ENCODE results near the gene IER2. TPM values are rescaled to one million over a fixed set of nuclear protein-coding genes. Genes with fewer than 3 reads are reported as not detected.

Gene IER2
- total and polyA plus RNA-seq, 2 of the 8 experiments (the other 6 are each of a cell fraction or from before 2014, with no cell fraction given), result 84.5 to 138 TPM

- no peak overlapping the region for H3K4ac ChIP-seq (replicated peaks; ENCODE audit: insufficient read length, low read depth, low read length)
- no peak overlapping the region for H3K4me2 ChIP-seq (ENCODE audit: insufficient read depth in 1 of 2, low read depth in 2 of 2, low read length in 2 of 2)
- H2BK15ac ChIP-seq (ENCODE audit: low read length), result peak overlapping the region; percentile 61; the same call in 1 of the 2 replicates
- no peaks in the 10 kb centered on the region for H3K27me3 ChIP-seq (replicated peaks in 1 of 4; ENCODE audit: control insufficient read depth in 3 of 4, extremely low read depth in 1 of 4, insufficient read depth in 3 of 4, low read length in 3 of 4)
- no peak overlapping the region for H3K27ac ChIP-seq (ENCODE audit: low read depth, low read length)
- H3K4me1 ChIP-seq (replicated peaks in 1 of 4; ENCODE audit: control insufficient read depth in 3 of 4, insufficient read depth in 4 of 4, low read length in 3 of 4), result peaks cover 0 to 2% (median 1%) of the 10 kb centered on the region in 4 experiments; a peak in 2 of 7 replicates
- no peak overlapping the region for H2BK120ac ChIP-seq (replicated peaks; ENCODE audit: low read depth, low read length)
- DNase-seq (ENCODE audit: low read depth in 1 of 2, low spot score in 2 of 2), result no peak
- FAIRE-seq, result no peak
- H3K79me2 ChIP-seq (ENCODE audit: control insufficient read depth in 1 of 2, insufficient read depth in 2 of 2, low read length in 2 of 2), result no peaks in the 10 kb centered on the region
- H3K14ac ChIP-seq (ENCODE audit: insufficient read length), result no peak overlapping the region
- H3K56ac ChIP-seq (replicated peaks; ENCODE audit: insufficient read length, low read depth, low read length), result peak overlapping the region; percentile 16
- no peak overlapping the region for H3K23ac ChIP-seq (ENCODE audit: insufficient read length)
- H4K8ac ChIP-seq (ENCODE audit: extremely low read depth, insufficient read depth, low read length), result 0 out of 2 replicates have a peak overlapping the region, but pooled peaks have one; percentile 57
- no peak overlapping the region for H4K91ac ChIP-seq (replicated peaks; ENCODE audit: insufficient read length, low read length)
- H2BK5ac ChIP-seq (ENCODE audit: low read depth, low read length), result peak overlapping the region; percentile 52
- H3K4me3 ChIP-seq (ENCODE audit: extremely low read depth in 1 of 4, insufficient read depth in 2 of 4, low read depth in 3 of 4, low read length in 4 of 4), result no peak overlapping the region
- H3K9ac ChIP-seq (replicated peaks in 1 of 4; ENCODE audit: extremely low read depth in 1 of 4, low read depth in 3 of 4, low read length in 3 of 4), result no peak overlapping the region
- H3K36me3 ChIP-seq (ENCODE audit: control insufficient read depth in 2 of 4, insufficient read depth in 4 of 4, low read length in 3 of 4), result no peaks in the 10 kb centered on the region
- ChIA-PET CTCF (ENCODE audit: partially characterized antibody) (interaction anchor here (0.6 to 5.3 kb wide), 11 partner anchors 8 to 1938 kb away, joined by 3 to 42 read pairs (median 4); no protein-coding TSS in a partner anchor), POLR2A (ENCODE audit: partially characterized antibody) (interaction anchor here (0.5 to 9.8 kb wide), 10 partner anchors 8 to 257 kb away, joined by 3 to 67 read pairs (median 4); no protein-coding TSS in a partner anchor)
- H3K79me1 ChIP-seq (ENCODE audit: low read depth, low read length), result no peaks in the 10 kb centered on the region
- H3K18ac ChIP-seq (ENCODE audit: extremely low read depth, low read length), result no peak overlapping the region
- H2AK5ac ChIP-seq (ENCODE audit: low read depth, low read length), result no peak overlapping the region
- WGBS, 2 experiments (ENCODE audit: extremely low coverage in 1 of 2, insufficient coverage in 1 of 2, insufficient read length in 1 of 2, insufficient replicate concordance in 2 of 2, low coverage in 1 of 2, low lambda C conversion rate in 2 of 2, missing lambda C conversion rate in 1 of 2), result 96% methylated on average over 14 of the region's 16 CpGs; no CpG with 5 or more reads in 1 of the 2 experiments
- H4K5ac ChIP-seq (ENCODE audit: insufficient read length, low read depth, low read length), result no peak overlapping the region
- no peaks in the 10 kb centered on the region for H3K23me2 ChIP-seq (ENCODE audit: low read depth, low read length)
- H4K20me1 ChIP-seq (replicated peaks in 1 of 2; ENCODE audit: control insufficient read depth in 1 of 2, insufficient read depth in 2 of 2, low read length in 2 of 2), result no peaks in the 10 kb centered on the region
- 0 out of 2 replicates have a peak overlapping the region, but pooled peaks have one; percentile 72 for H2BK20ac ChIP-seq (ENCODE audit: low read length)
- no peak overlapping the region for H2AFZ ChIP-seq (ENCODE audit: low read length)
- H2BK12ac ChIP-seq (ENCODE audit: low read depth, low read length), result no peak overlapping the region
- H3K9me3 ChIP-seq (ENCODE audit: insufficient read depth in 2 of 2, low read depth in 1 of 2, low read length in 1 of 2), result no peaks in the 10 kb centered on the region; a peak in 1 of 4 replicates
- no peak for TF ChIP-seq USF2 (IDR thresholded peaks at IDR 0.05; ENCODE audit: low read length)
- no peak for TF ChIP-seq CTBP2 (IDR thresholded peaks at IDR 0.05; ENCODE audit: borderline replicate concordance, insufficient read depth, insufficient read length, low read length)
- no peak for TF ChIP-seq TAF7 (optimal IDR thresholded peaks at IDR 0.05; ENCODE audit: borderline replicate concordance, low read depth, low read length)
- TF ChIP-seq TEAD4 (IDR thresholded peaks at IDR 0.05; ENCODE audit: low read depth, low read length), result no peak
- TF ChIP-seq CBX5 (IDR thresholded peaks at IDR 0.05; ENCODE audit: low read depth, low read length), result no peak
- no peak for TF ChIP-seq KDM1A (IDR thresholded peaks at IDR 0.05; ENCODE audit: borderline replicate concordance, low read length)
- TF ChIP-seq POLR2A (IDR thresholded peaks at IDR 0.05; ENCODE audit: control extremely low read depth in 1 of 2, low read depth in 2 of 2, low read length in 2 of 2), result no peak
- TF ChIP-seq GABPA (IDR thresholded peaks at IDR 0.05; ENCODE audit: borderline replicate concordance, insufficient read depth, low read length), result no peak
- TF ChIP-seq NRF1 (IDR thresholded peaks at IDR 0.05; ENCODE audit: low read depth, low read length), result no peak
- TF ChIP-seq CEBPB (IDR thresholded peaks at IDR 0.05; ENCODE audit: low read depth, low read length), result no peak
- TF ChIP-seq POLR2AphosphoS5 (IDR thresholded peaks at IDR 0.05; ENCODE audit: low read depth, low read length), result no peak
- no peak for TF ChIP-seq JUND (IDR thresholded peaks at IDR 0.05; ENCODE audit: low read length)
Measured at GRCh38 chr19:13181747-13182388, 31.7 kb downstream of the IER2 start.

Data from H1 (cell line).